ENCODE measurements around the gene NDUFB7.

- TF ChIP-seq EZH2 (IDR thresholded peaks at IDR 0.05; ENCODE audit: insufficient read depth, poor library complexity, severe bottlenecking), result no peak
- no peak for TF ChIP-seq EZH2phosphoT487 (IDR thresholded peaks at IDR 0.05; ENCODE audit: insufficient read depth, low read depth)
Measured at GRCh38 chr19:14570864-14571527, 870 bp downstream of the NDUFB7 start.

All from GM23248 (cell line).